GM12878 (cell line): ENCODE data around the gene DEGS2. TPM values are rescaled to one million over a fixed set of nuclear protein-coding genes. Genes with fewer than 3 reads are reported as not detected.

Experiments
- BMI1 ChIP-seq: fragments of 450-650 bp; IDR thresholded peaks from 2 replicates; pipeline ENCODE4 v1.6.1; 2016; ENCODE audit warnings: mild to moderate bottlenecking, moderate library complexity, borderline replicate concordance
- CBFB ChIP-seq: IDR thresholded peaks from 2 replicates; pipeline ENCODE4 v1.6.1; 2016; ENCODE audit warnings: antibody characterized with exemption, low read depth
- CBX5 ChIP-seq: sonication (generic); IDR thresholded peaks from 2 replicates; pipeline ENCODE4 v1.6.1; 2016; ENCODE audit warnings: low read depth, moderate library complexity, mild to moderate bottlenecking, inconsistent platforms
- CHD2 ChIP-seq: IDR thresholded peaks from 2 replicates; pipeline ENCODE4 v1.6.1; 2011; ENCODE audit warnings: low read depth, low read length, improper control_type of control experiment, borderline replicate concordance
- CTCF ChIP-seq, 3 experiments: IDR thresholded peaks in 2 of 3; conservative IDR thresholded peaks in 1 of 3; 2 replicates each; pipeline ENCODE4 v1.5.1; 2011; ENCODE audit warnings: low read depth in 3 of 3, low read length in 3 of 3, mild to moderate bottlenecking in 3 of 3, control low read depth in 2 of 3, moderate library complexity in 2 of 3, inconsistent platforms in 1 of 3, mixed read lengths in 1 of 3; ENCODE audit not compliant: control insufficient read depth in 2 of 3, insufficient read depth in 1 of 3; ENCODE audit errors: extremely low read depth in 1 of 3
- E2F4 ChIP-seq: IDR thresholded peaks from 2 replicates; pipeline ENCODE4 v1.6.1; 2012; ENCODE audit warnings: low read depth, low read length, improper control_type of control experiment
- EED ChIP-seq: sonication (generic); IDR thresholded peaks from 2 replicates; pipeline ENCODE4 v1.6.1; 2016; ENCODE audit warnings: antibody characterized with exemption, low read depth
- EP300 ChIP-seq, 2 experiments: fragments of 150-350 bp in 1 of 2; IDR thresholded peaks; 2 replicates each; pipeline ENCODE4 v1.6.1; 2011 to 2012; ENCODE audit warnings: low read depth in 2 of 2, low read length in 2 of 2, borderline replicate concordance in 1 of 2, improper control_type of control experiment in 1 of 2, inconsistent platforms in 1 of 2; ENCODE audit not compliant: control insufficient read depth in 1 of 2
- EZH2 ChIP-seq: IDR thresholded peaks from 2 replicates; pipeline ENCODE4 v1.6.1; 2012; ENCODE audit warnings: low read depth, mild to moderate bottlenecking, control low read depth, inconsistent platforms, low read length, borderline replicate concordance; ENCODE audit not compliant: control insufficient read depth
- FOXK2 ChIP-seq: fragments of 450-650 bp; IDR thresholded peaks from 2 replicates; pipeline ENCODE4 v1.6.1; 2017; ENCODE audit warnings: mild to moderate bottlenecking, moderate library complexity
- GABPA ChIP-seq: IDR thresholded peaks from 2 replicates; pipeline ENCODE4 v1.6.1; 2014; ENCODE audit warnings: antibody characterized with exemption, low read depth, mild to moderate bottlenecking, inconsistent platforms
- IRF5 ChIP-seq: fragments of 450-650 bp; IDR thresholded peaks from 2 replicates; pipeline ENCODE4 v1.6.1; 2017; ENCODE audit warnings: borderline replicate concordance
- JUND ChIP-seq: IDR thresholded peaks from 2 replicates; pipeline ENCODE4 v1.6.1; 2012; ENCODE audit warnings: low read depth, mild to moderate bottlenecking, low read length, improper control_type of control experiment, moderate library complexity
- KAT2A ChIP-seq: conservative IDR thresholded peaks from 2 replicates; pipeline ENCODE4 v1.6.1; 2011; ENCODE audit warnings: low read depth, low read length; ENCODE audit not compliant: control insufficient read depth
- MXI1 ChIP-seq: fragments of 150-350 bp; IDR thresholded peaks from 2 replicates; pipeline ENCODE4 v1.6.1; 2011; ENCODE audit warnings: low read depth, mild to moderate bottlenecking, inconsistent platforms, low read length, improper control_type of control experiment
- NFYA ChIP-seq: IDR thresholded peaks from 2 replicates; pipeline ENCODE4 v1.6.1; 2011; ENCODE audit warnings: low read depth, mild to moderate bottlenecking, low read length, improper control_type of control experiment, borderline replicate concordance
- POLR2AphosphoS5 ChIP-seq: IDR thresholded peaks from 2 replicates; pipeline ENCODE4 v1.6.1; 2011; ENCODE audit warnings: mild to moderate bottlenecking, low read length, inconsistent platforms
- RAD51 ChIP-seq: fragments of 450-650 bp; IDR thresholded peaks from 2 replicates; pipeline ENCODE4 v1.6.1; 2016; ENCODE audit warnings: moderate library complexity, mild to moderate bottlenecking, inconsistent platforms
- RELA ChIP-seq: fragments of 450-650 bp; IDR thresholded peaks from 2 replicates; pipeline ENCODE4 v1.8.0; 2014; ENCODE audit warnings: borderline replicate concordance; ENCODE audit not compliant: partially characterized antibody
- SMAD1 ChIP-seq: fragments of 450-650 bp; IDR thresholded peaks from 2 replicates; pipeline ENCODE4 v1.6.1; 2018; ENCODE audit warnings: mild to moderate bottlenecking, low read depth; ENCODE audit not compliant: partially characterized antibody
- SMARCA5 ChIP-seq: fragments of 450-650 bp; IDR thresholded peaks from 2 replicates; pipeline ENCODE4 v1.6.1; 2017; ENCODE audit warnings: mild to moderate bottlenecking
- ZBTB33 ChIP-seq: fragments of 450-650 bp; IDR thresholded peaks from 2 replicates; pipeline ENCODE4 v1.6.1; 2017; ENCODE audit warnings: mild to moderate bottlenecking
- ZSCAN29 ChIP-seq: fragments of 450-650 bp; IDR thresholded peaks from 2 replicates; pipeline ENCODE4 v1.6.1; 2017; ENCODE audit warnings: mild to moderate bottlenecking, moderate library complexity
- polyA plus RNA-seq, 11 experiments: library from polyadenylated mRNA; depleted of rRNA in 4 of 11; unstranded in 6 of 11; stranded (reverse) in 5 of 11; fragments of >200 nt; fragmentation: Nextera tagmentation in 4 of 11; fragmentation: Illumina TruSeq in 1 of 11; extraction: Ambion mirVana in 4 of 11; extraction: Trizol in 1 of 11; gene quantifications; 1 replicate in 1 of 11; 2 replicates in 10 of 11; pipeline versions ENCODE4 v1.2.1 to v1.2.3, GENCODE V29; 2011 to 2016; ENCODE audit warnings: inconsistent platforms in 2 of 11, missing spikeins in 2 of 11, low read depth in 1 of 11
- total RNA-seq, 4 experiments: library from RNA; depleted of rRNA in 3 of 4; stranded (reverse); fragments of >200 nt in 3 of 4; fragmentation: Illumina TruSeq in 1 of 4; extraction: Trizol in 1 of 4; gene quantifications; 2 replicates each; pipeline versions ENCODE4 v1.2.1 to v1.2.3, GENCODE V29; 2013 to 2021

DEGS2 gene
- total and polyA plus RNA-seq, 10 of the 15 experiments (the other 5 are each of a cell fraction or from before 2014, with no cell fraction given): 0.01 to 2.5 (median 0.45) TPM; not detected in 1

- TF ChIP-seq MXI1: peak; percentile 81
- TF ChIP-seq SMARCA5: peak; percentile 93
- TF ChIP-seq SMAD1: no peak
- TF ChIP-seq GABPA: no peak
- peak; percentile 69; the same call in 1 of the 2 replicates for TF ChIP-seq POLR2AphosphoS5
- no peak for TF ChIP-seq KAT2A
- 0 out of 2 replicates have a peak, but pooled peaks have one; percentile 59 for TF ChIP-seq E2F4
- TF ChIP-seq EZH2: no peak
- TF ChIP-seq NFYA: no peak
- TF ChIP-seq RELA: peak; percentile 8
- TF ChIP-seq ZSCAN29: no peak
- peak; percentile 83; the same call in 1 of the 2 replicates for TF ChIP-seq CHD2
- TF ChIP-seq RAD51: peak; percentile 89
- TF ChIP-seq CTCF (IDR thresholded peaks at IDR 0.05 in 2 of 3, conservative IDR thresholded peaks at IDR 0.05 in 1 of 3; ENCODE audit: control insufficient read depth in 2 of 3, extremely low read depth in 1 of 3, insufficient read depth in 1 of 3, low read depth in 3 of 3, low read length in 3 of 3): peak; percentile 73 to 91 (median 80)
- no peak for TF ChIP-seq BMI1
- TF ChIP-seq JUND: no peak
- 0 out of 2 replicates have a peak, but pooled peaks have one; percentile 27 for TF ChIP-seq CBX5
- TF ChIP-seq EP300 (IDR thresholded peaks at IDR 0.05; ENCODE audit: borderline replicate concordance in 1 of 2, control insufficient read depth in 1 of 2, low read depth in 2 of 2, low read length in 2 of 2): no peak
- no peak for TF ChIP-seq IRF5
- TF ChIP-seq ZBTB33: no peak
- TF ChIP-seq EED: no peak
- TF ChIP-seq FOXK2: no peak
- no peak for TF ChIP-seq CBFB
Measured at GRCh38 chr14:100192672-100193416, 33.4 kb upstream of the DEGS2 start (continued).
